MV-4-11 (cell line): ENCODE results near the gene CDK6.

Experiments
- DNase-seq: peaks from one replicate; lab custom pipeline; 2025; lab: John Stamatoyannopoulos, UW

The CDK6 gene

GRCh38 chr7:92708111-92709042 lies 128.0 kb downstream of the CDK6 start:
- no peak for DNase-seq

- DNase-seq = no peak
Measured at GRCh38 chr7:92707435-92707834, 128.9 kb downstream of the CDK6 start.

- DNase-seq = no peak
Measured at GRCh38 chr7:92706563-92706962, 129.8 kb downstream of the CDK6 start.

- DNase-seq = no peak
Measured at GRCh38 chr7:92705831-92706230, 130.5 kb downstream of the CDK6 start.

- DNase-seq = no peak
Measured at GRCh38 chr7:92704858-92705257, 131.5 kb downstream of the CDK6 start.

- no peak for DNase-seq
Measured at GRCh38 chr7:92702535-92702934, 133.8 kb downstream of the CDK6 start.

- DNase-seq = no peak
Measured at GRCh38 chr7:92699966-92700514, 136.3 kb downstream of the CDK6 start.

- DNase-seq = no peak
Measured at GRCh38 chr7:92699560-92699959, 136.8 kb downstream of the CDK6 start.

- no peak for DNase-seq
Measured at GRCh38 chr7:92698237-92698841, 138.0 kb downstream of the CDK6 start.

GRCh38 chr7:92697414-92697813 lies 139.0 kb downstream of the CDK6 start:
- no peak for DNase-seq

- DNase-seq = no peak
Measured at GRCh38 chr7:92697012-92697411, 139.4 kb downstream of the CDK6 start.

- no peak for DNase-seq
Measured at GRCh38 chr7:92696584-92696983, 139.8 kb downstream of the CDK6 start.

- DNase-seq = no peak
Measured at GRCh38 chr7:92695308-92696261, 140.8 kb downstream of the CDK6 start.

GRCh38 chr7:92694211-92694610 lies 142.2 kb downstream of the CDK6 start:
- DNase-seq = no peak

- no peak for DNase-seq
Measured at GRCh38 chr7:92693519-92693918, 142.9 kb downstream of the CDK6 start.

GRCh38 chr7:92691578-92691977 lies 144.8 kb downstream of the CDK6 start:
- peak; percentile 76 for DNase-seq

- no peak for DNase-seq
Measured at GRCh38 chr7:92685136-92686042, 151.0 kb downstream of the CDK6 start.

- no peak for DNase-seq
Measured at GRCh38 chr7:92684274-92684673, 152.1 kb downstream of the CDK6 start.

- DNase-seq = no peak
Measured at GRCh38 chr7:92682903-92683539, 153.4 kb downstream of the CDK6 start.

GRCh38 chr7:92682330-92682729 lies 154.0 kb downstream of the CDK6 start:
- DNase-seq = no peak
